KMS-11 (cell line): ENCODE results near the gene SULT1A1.
"Not testable (repeated sequence)": the region's sequence is repeated elsewhere in the genome, so short reads cannot be mapped to it uniquely, and the experiment has no call there.

Experiments
- H2AFZ ChIP-seq: fragments of 200-600 bp; sonication (generic); 2 replicates; pipeline ENCODE4 v1.6.1; 2016; ENCODE audit warnings: antibody characterized with exemption, mixed run types, low read depth
- H3K27ac ChIP-seq: fragments of 200-600 bp; sonication (generic); 2 replicates; pipeline ENCODE4 v1.6.1; 2016; ENCODE audit warnings: mild to moderate bottlenecking, mixed run types
- H3K27me3 ChIP-seq: fragments of 200-600 bp; sonication (generic); 2 replicates; pipeline ENCODE4 v1.6.1; 2017; ENCODE audit warnings: mild to moderate bottlenecking, low read depth, mixed run types, moderate library complexity; ENCODE audit not compliant: insufficient read depth
- H3K36me3 ChIP-seq: fragments of 200-600 bp; sonication (generic); 2 replicates; pipeline ENCODE4 v1.6.1; 2017; ENCODE audit warnings: mild to moderate bottlenecking, mixed run types; ENCODE audit not compliant: insufficient read depth
- H3K4me1 ChIP-seq: fragments of 200-600 bp; sonication (generic); 2 replicates; pipeline ENCODE4 v1.6.1; 2016; ENCODE audit warnings: mild to moderate bottlenecking, low read depth, mixed run types; ENCODE audit not compliant: poor library complexity, severe bottlenecking
- H3K4me2 ChIP-seq: fragments of 200-600 bp; sonication (generic); 2 replicates; pipeline ENCODE4 v1.7.0; 2016; ENCODE audit warnings: mild to moderate bottlenecking, mixed run types
- H3K4me3 ChIP-seq: fragments of 200-600 bp; sonication (generic); IDR thresholded peaks from 2 replicates; pipeline ENCODE4 v1.6.1; 2017; ENCODE audit warnings: low read depth, low read length, mixed read lengths; ENCODE audit not compliant: insufficient read depth
- H3K79me2 ChIP-seq: fragments of 200-600 bp; sonication (generic); 2 replicates; pipeline ENCODE4 v1.6.1; 2016; ENCODE audit warnings: low read depth, mixed run types; ENCODE audit not compliant: insufficient read depth
- H3K9ac ChIP-seq: fragments of 200-600 bp; sonication (generic); 2 replicates; pipeline ENCODE4 v1.6.1; 2016; ENCODE audit warnings: mild to moderate bottlenecking, mixed run types
- H4K20me1 ChIP-seq: fragments of 200-600 bp; sonication (generic); 2 replicates; pipeline ENCODE4 v1.6.1; 2016; ENCODE audit warnings: mild to moderate bottlenecking, mixed run types; ENCODE audit not compliant: insufficient read depth
- TF ChIP-seq, protein P1 (sequence below): fragments of 200-600 bp; sonication (generic); conservative IDR thresholded peaks from 2 replicates; pipeline ENCODE4 v1.6.1; 2017; ENCODE audit warnings: low read depth, mild to moderate bottlenecking, antibody characterized with exemption, low read length, moderate library complexity, mixed read lengths

The SULT1A1 gene

DNA sequence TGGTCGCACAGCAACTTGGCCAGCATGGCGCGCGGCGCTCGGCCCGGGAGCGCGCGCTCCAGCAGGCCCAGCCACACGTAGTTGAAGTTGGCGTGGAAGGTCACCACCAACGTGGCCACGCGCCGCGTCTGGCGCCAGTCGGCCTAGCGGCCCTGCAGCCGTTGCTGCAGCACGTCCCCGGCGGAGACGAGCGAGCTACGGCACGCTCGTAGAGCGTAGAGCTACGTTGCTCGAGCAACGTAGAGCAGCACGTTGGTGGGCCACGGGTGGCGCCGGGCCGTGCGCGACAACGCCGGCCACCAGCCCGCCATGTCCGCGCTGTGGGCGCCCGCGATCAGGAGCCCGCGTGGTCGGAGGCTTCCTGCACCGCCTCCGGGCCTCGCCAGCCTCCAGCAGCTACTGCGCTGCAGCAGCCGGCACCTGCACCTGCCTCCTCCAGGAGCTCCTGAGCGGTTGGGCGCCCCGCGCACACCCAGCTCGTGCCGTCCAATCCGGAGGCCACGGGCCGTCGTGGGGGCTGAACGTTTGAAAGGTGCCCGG is 13.4 kb upstream of the SULT1A1 start:
- Histone ChIP-seq H3K27me3 (no peaks in the 10 kb centered on the region), H4K20me1 (no peaks in the 10 kb centered on the region), H3K4me3 (no peak overlapping the region), H2AFZ (peak overlapping the region; percentile 76), H3K4me2 (peak overlapping the region; percentile 42; the same call in 1 of the 2 replicates), H3K79me2 (peaks cover 15% of the 10 kb centered on the region; the same call in 1 of the 2 replicates), H3K9ac (peak overlapping the region; percentile 86), H3K36me3 (no peaks in the 10 kb centered on the region; the same call in none of the 2 replicates), H3K4me1 (peaks cover 13% of the 10 kb centered on the region), H3K27ac (peak overlapping the region; percentile 64)
- TF ChIP-seq, protein P1, sequence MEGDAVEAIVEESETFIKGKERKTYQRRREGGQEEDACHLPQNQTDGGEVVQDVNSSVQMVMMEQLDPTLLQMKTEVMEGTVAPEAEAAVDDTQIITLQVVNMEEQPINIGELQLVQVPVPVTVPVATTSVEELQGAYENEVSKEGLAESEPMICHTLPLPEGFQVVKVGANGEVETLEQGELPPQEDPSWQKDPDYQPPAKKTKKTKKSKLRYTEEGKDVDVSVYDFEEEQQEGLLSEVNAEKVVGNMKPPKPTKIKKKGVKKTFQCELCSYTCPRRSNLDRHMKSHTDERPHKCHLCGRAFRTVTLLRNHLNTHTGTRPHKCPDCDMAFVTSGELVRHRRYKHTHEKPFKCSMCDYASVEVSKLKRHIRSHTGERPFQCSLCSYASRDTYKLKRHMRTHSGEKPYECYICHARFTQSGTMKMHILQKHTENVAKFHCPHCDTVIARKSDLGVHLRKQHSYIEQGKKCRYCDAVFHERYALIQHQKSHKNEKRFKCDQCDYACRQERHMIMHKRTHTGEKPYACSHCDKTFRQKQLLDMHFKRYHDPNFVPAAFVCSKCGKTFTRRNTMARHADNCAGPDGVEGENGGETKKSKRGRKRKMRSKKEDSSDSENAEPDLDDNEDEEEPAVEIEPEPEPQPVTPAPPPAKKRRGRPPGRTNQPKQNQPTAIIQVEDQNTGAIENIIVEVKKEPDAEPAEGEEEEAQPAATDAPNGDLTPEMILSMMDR, result no peak

DNA sequence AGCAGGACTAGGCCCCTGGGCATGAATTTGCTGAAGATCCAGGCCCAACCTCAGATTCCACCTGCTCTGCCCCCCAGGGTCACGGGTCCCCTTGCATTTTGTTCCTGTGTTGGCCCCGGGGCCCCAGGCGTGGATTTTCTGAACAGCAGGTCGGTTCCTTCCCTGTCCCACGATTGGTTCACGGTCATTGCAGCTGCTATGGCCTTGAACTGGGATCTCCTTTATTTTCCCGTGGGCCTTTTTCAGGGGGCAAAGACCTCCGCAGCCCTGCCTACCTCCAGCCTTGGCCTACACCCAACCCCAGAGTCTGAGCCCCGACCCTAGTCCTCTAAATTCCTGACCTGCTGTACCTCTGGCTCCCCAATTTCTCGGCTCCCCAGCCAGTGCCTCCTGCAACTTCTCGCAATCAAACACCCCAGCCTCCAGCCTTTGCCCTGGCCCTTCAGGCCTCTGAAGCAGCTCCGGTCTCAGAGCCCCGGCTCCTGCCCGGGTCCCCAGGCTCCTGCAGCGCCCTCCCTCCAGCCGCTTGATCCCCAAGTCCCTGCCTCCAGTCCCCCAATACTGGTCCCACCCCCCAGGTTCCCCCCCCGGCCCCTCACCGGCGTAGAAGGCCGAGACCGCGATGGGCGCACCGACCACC is 12.8 kb upstream of the SULT1A1 start:
- Histone ChIP-seq H3K9ac (peak overlapping the region; percentile 86), H2AFZ (peak overlapping the region; percentile 76), H3K4me1 (peaks cover 13% of the 10 kb centered on the region), H3K79me2 (peaks cover 15% of the 10 kb centered on the region; the same call in 1 of the 2 replicates), H3K27ac (peak overlapping the region; percentile 64), H3K4me2 (peak overlapping the region; percentile 59)
- H3K36me3 ChIP-seq, H3K4me3 ChIP-seq, H4K20me1 ChIP-seq, H3K27me3 ChIP-seq: not testable (repeated sequence)

DNA sequence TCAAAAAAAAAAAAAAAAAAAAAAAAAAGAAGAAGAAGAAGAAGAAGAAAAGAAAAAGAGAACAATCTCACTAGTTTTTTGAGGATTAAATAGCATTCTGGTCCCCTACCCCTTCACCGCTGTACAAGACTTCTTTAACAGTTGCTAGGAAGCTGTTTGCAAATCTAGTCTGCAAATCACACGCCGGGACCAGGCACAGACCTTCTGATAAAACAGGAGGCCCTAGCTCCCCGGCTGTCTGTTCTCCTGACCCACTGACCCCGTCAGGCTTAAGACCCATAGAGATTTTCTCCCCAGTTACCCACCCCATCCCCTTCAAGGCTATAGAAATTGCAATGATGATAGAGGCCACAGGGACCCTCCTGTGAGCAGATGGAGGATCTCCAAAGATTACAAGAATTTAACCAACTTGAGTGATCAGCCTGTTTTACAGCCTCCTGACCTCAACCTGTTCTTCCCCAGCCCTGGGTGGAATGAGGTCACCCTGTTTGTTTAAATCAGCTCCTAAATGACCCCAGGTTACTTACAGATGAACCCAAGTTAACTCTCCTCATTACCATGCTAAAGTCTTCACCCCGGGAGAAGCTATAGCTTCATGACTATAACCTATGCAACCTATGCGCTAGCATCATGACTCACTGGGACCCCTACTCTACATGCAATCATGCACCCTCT is 11.8 kb upstream of the SULT1A1 start:
- H3K27ac ChIP-seq, result no peak overlapping the region
- TF ChIP-seq, protein P1, result no peak
- H3K4me3 ChIP-seq, result no peak overlapping the region

DNA sequence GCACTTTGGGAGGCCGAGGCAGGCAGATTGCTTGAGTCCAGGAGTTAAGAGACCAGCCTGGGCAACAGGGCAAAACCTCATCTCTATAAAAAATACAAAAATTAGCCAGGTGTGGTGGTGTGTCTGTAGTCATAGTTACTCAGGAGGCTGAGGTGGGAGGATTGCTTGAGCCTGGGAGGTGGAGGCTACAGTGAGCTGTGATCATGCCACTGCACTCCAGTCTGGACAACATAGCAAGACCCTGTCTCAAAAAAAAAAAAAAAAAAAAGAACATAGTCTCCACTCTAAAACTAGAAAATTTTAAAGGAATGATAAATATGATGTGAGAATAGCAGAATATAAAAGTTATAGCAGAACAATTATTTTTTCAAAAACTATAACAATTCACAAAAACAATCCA is 10.5 kb upstream of the SULT1A1 start:
- not testable (repeated sequence) for H3K9ac ChIP-seq, H2AFZ ChIP-seq, H3K36me3 ChIP-seq, H3K27me3 ChIP-seq, H3K27ac ChIP-seq, H4K20me1 ChIP-seq, H3K4me2 ChIP-seq, H3K4me3 ChIP-seq
- Histone ChIP-seq H3K4me1 (peaks cover 13% of the 10 kb centered on the region), H3K79me2 (peaks cover 15% of the 10 kb centered on the region; the same call in 1 of the 2 replicates)

More for the DNA sequence above, 11.8 kb upstream of the SULT1A1 start:
- H3K4me1 ChIP-seq, result peaks cover 13% of the 10 kb centered on the region
- H3K27me3 ChIP-seq, result no peaks in the 10 kb centered on the region
- no peak overlapping the region for H2AFZ ChIP-seq
- H3K79me2 ChIP-seq, result peaks cover 15% of the 10 kb centered on the region; the same call in 1 of the 2 replicates
- no peak overlapping the region for H3K9ac ChIP-seq
- peak overlapping the region; percentile 59; the same call in 1 of the 2 replicates for H3K4me2 ChIP-seq
- no peaks in the 10 kb centered on the region for H4K20me1 ChIP-seq
- no peaks in the 10 kb centered on the region; the same call in none of the 2 replicates for H3K36me3 ChIP-seq

- Histone ChIP-seq H3K36me3 (no peaks in the 10 kb centered on the region; the same call in none of the 2 replicates), H3K27ac (no peak overlapping the region), H4K20me1 (no peaks in the 10 kb centered on the region), H3K9ac (no peak overlapping the region), H3K27me3 (no peaks in the 10 kb centered on the region), H3K79me2 (peaks cover 15% of the 10 kb centered on the region; the same call in 1 of the 2 replicates), H3K4me2 (no peak overlapping the region), H3K4me1 (peaks cover 7% of the 10 kb centered on the region), H3K4me3 (no peak overlapping the region), H2AFZ (no peak overlapping the region)
- TF ChIP-seq, protein P1, result no peak
Observed at GRCh38 chr16:28617874-28618273, 8.0 kb upstream of the SULT1A1 start.
